ENCODE data around the gene PRKAG2.

Gene PRKAG2

DNA sequence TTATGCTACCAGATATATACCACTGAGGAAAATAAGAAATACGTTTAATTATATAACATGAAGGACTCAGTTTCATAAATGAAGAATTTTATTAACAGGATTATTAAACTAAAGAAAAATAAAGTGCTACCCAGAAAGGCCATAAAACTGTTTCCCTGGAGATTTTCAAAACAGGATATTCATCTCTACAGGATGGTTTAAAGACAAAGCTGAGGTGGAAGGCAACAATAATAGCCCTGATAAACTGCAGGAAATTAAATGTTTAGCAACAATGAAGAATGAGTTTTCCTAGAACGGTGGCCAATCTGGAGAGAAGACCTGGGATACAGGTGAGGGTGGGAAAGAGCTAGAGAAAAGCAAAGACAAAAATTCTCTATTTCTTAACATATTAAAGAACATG lies 369.1 kb downstream of the PRKAG2 start:
- DNase-seq (ENCODE audit: low read depth) = no peak
- in situ Hi-C loops (cut with HindIII; ENCODE audit: low sequenced_read_pairs) = no loop called here
- TF ChIP-seq, protein P1, sequence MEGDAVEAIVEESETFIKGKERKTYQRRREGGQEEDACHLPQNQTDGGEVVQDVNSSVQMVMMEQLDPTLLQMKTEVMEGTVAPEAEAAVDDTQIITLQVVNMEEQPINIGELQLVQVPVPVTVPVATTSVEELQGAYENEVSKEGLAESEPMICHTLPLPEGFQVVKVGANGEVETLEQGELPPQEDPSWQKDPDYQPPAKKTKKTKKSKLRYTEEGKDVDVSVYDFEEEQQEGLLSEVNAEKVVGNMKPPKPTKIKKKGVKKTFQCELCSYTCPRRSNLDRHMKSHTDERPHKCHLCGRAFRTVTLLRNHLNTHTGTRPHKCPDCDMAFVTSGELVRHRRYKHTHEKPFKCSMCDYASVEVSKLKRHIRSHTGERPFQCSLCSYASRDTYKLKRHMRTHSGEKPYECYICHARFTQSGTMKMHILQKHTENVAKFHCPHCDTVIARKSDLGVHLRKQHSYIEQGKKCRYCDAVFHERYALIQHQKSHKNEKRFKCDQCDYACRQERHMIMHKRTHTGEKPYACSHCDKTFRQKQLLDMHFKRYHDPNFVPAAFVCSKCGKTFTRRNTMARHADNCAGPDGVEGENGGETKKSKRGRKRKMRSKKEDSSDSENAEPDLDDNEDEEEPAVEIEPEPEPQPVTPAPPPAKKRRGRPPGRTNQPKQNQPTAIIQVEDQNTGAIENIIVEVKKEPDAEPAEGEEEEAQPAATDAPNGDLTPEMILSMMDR (IDR thresholded peaks at IDR 0.05; ENCODE audit: low read depth, low read length, missing control alignments) = no peak
- H3K4me3 ChIP-seq (ENCODE audit: low read depth, low read length) = no peak overlapping the region

DNA sequence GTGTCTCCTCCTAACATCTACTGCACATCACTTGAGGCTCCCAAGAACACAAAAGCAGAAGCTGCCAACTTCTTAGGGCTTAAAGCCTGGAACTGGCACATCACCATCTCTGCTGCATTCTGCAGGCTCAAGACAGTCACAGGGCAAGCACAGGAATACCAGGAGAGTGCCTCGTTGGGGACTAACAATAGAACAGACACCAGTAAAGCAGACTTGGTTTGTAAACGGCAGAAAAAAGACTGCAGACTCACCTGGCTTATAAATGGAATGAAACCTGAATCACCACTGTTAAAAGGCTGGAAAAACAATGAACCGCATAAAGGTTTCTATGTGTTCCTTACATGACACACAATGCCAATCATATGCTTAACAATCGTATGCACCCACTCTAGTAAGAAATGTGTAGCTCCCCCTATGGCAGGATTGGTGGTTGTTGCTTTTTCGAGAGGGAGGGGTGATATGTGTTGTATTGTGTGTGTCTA lies 370.0 kb downstream of the PRKAG2 start:
- no peak for DNase-seq (ENCODE audit: low read depth)
- H3K4me3 ChIP-seq (ENCODE audit: low read depth, low read length) = no peak overlapping the region
- TF ChIP-seq, protein P1 (IDR thresholded peaks at IDR 0.05; ENCODE audit: low read depth, low read length, missing control alignments) = peak; percentile 28
- in situ Hi-C loops (cut with HindIII; ENCODE audit: low sequenced_read_pairs) = no loop called here
